Neutrophil (primary cell): Measurements from ENCODE around the gene KCNE4.

Experiments
- H3K27ac ChIP-seq: fragments of 200-600 bp; sonication (generic); 2 replicates; pipeline ENCODE4 v1.5.1; 2016; ENCODE audit warnings: mild to moderate bottlenecking, moderate library complexity
- H3K27me3 ChIP-seq: fragments of 200-600 bp; sonication (generic); 2 replicates; pipeline ENCODE4 v1.6.0; 2016; ENCODE audit warnings: mild to moderate bottlenecking
- H3K36me3 ChIP-seq: fragments of 200-600 bp; sonication (generic); 2 replicates; pipeline ENCODE4 v1.5.1; 2017
- H3K4me1 ChIP-seq, 2 experiments: fragments of 200-600 bp in 1 of 2; sonication (generic) in 1 of 2; 1 replicate in 1 of 2; 2 replicates in 1 of 2; pipeline versions ENCODE4 v1.5.1 to v1.6.1; 2013 to 2016; ENCODE audit warnings: low read depth in 1 of 2, low read length in 1 of 2, mild to moderate bottlenecking in 1 of 2, moderate library complexity in 1 of 2; ENCODE audit not compliant: control insufficient read depth in 1 of 2, insufficient read depth in 1 of 2
- H3K4me3 ChIP-seq, 2 experiments: fragments of 200-600 bp in 1 of 2; sonication (generic) in 1 of 2; 1 replicate in 1 of 2; 2 replicates in 1 of 2; pipeline ENCODE4 v1.5.1; 2013 to 2016; ENCODE audit warnings: low read depth in 1 of 2, low read length in 1 of 2, mild to moderate bottlenecking in 1 of 2, moderate library complexity in 1 of 2
- H3K9me3 ChIP-seq: fragments of 200-600 bp; sonication (generic); 2 replicates; pipeline ENCODE4 v1.5.1; 2016
- CTCF ChIP-seq: fragments of 200-600 bp; sonication (generic); IDR thresholded peaks from 2 replicates; pipeline ENCODE4 v1.5.1; 2016; ENCODE audit warnings: antibody characterized with exemption

Gene KCNE4

DNA sequence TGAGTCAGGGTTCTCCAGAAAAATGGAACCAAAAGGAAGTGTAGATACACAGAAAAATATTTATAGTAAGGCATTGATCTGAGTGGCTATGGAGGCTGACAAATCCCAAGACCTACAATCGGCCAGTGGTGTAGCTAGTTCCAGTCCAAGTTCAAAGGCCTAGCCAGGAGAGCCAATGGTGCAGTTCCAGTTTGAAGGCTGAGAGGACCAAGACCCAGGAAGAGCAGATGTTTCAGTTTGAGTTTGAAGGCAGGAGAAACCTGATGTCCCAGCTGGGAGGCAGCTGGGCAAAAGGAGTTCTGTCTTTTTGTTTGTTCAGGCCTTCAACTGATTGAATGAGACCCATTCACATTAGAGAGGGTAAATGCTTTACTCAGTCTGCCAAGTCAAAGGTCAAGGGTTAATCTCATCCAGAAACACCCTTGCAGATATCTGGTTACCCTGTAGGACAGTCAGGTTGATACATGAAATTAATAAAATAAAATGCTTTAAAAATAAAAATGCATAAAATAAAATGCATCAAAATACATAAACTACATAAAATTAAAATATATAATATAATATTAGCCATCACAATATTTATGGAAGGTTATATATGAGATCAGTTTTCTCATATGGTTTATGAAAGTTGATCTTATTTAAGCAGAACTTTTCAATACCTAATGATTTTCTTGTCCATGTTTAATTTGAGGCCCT lies 38.7 kb downstream of the KCNE4 start:
- no peaks in the 10 kb centered on the region for H3K9me3 ChIP-seq
- no peak overlapping the region for H3K27ac ChIP-seq
- H3K36me3 ChIP-seq = no peaks in the 10 kb centered on the region
- no peaks in the 10 kb centered on the region for H3K27me3 ChIP-seq
- no peak overlapping the region for H3K4me3 ChIP-seq
- no peaks in the 10 kb centered on the region for H3K4me1 ChIP-seq
- no peak for TF ChIP-seq CTCF

GRCh38 chr2:223092667-223093066 lies 40.7 kb downstream of the KCNE4 start:
- Histone ChIP-seq H3K27me3 (no peaks in the 10 kb centered on the region), H3K36me3 (no peaks in the 10 kb centered on the region), H3K4me1 (no peaks in the 10 kb centered on the region), H3K27ac (no peak overlapping the region), H3K9me3 (no peaks in the 10 kb centered on the region), H3K4me3 (no peak overlapping the region)
- no peak for TF ChIP-seq CTCF

DNA sequence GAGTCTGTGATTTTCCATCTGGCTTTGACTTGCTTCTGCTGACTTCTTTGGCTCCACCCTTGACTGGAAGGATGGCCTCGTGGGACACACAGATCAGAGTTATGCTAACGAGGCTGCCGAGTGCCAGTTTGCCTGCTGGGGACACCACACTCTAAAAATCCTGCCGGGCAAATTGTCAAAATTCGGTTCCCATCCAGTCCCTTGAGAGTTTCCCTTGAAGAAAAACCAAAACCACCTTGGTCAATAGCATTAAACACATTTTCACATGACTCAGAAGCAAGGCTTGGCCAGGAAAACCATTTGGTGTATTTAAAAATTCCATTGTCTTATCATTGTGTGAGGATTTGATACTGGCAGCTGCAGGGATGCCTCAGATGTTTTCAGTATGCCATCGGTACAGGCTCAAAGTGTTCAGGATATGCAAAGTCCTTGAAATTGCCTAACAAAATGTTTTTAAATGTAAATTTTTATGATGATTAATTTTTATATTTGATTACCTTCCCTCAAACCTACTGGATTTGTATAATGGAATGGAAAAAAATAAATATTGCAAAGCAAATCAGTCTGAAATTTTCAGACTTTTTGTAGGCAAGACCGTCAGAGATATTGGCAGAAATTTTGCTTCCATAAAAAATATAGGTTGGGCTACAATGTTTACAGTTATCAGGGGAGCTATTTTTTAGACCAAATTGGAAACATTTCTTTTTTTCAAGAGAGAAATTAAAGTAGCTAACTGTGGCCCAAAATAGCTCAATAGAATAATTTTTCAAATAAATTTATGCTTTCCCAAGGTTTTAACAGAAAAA lies 41.6 kb downstream of the KCNE4 start:
- TF ChIP-seq CTCF = no peak
- Histone ChIP-seq H3K36me3 (no peaks in the 10 kb centered on the region), H3K4me3 (no peak overlapping the region), H3K4me1 (no peaks in the 10 kb centered on the region), H3K27me3 (no peaks in the 10 kb centered on the region), H3K9me3 (no peaks in the 10 kb centered on the region), H3K27ac (no peak overlapping the region)

DNA sequence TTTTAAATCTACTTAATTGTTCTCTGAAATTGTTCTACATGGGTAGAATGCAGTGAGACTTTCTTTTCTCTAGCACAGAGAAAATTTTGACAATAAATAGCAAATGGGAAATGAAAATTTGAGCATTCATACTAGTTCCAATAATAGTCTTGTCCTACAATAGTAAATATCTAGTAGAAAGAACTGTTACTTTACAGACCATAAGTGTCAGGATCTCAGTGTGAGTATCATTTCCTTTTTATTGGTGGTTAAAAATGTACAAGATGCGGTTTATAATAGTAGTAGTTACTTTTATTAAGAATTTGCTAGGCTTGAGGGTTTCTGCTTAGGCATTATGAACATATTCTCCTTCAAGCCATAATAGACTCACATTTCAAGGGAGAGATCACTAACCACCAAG lies 43.2 kb downstream of the KCNE4 start:
- Histone ChIP-seq H3K27me3 (no peaks in the 10 kb centered on the region), H3K9me3 (no peaks in the 10 kb centered on the region), H3K36me3 (no peaks in the 10 kb centered on the region), H3K4me3 (no peak overlapping the region), H3K27ac (no peak overlapping the region), H3K4me1 (no peaks in the 10 kb centered on the region)
- TF ChIP-seq CTCF = no peak

GRCh38 chr2:223096235-223096970 lies 44.4 kb downstream of the KCNE4 start:
- H3K36me3 ChIP-seq = no peaks in the 10 kb centered on the region
- no peak overlapping the region for H3K4me3 ChIP-seq
- no peaks in the 10 kb centered on the region for H3K27me3 ChIP-seq
- no peak overlapping the region for H3K27ac ChIP-seq
- peaks cover 0 to 2% of the 10 kb centered on the region in 2 experiments for H3K4me1 ChIP-seq
- no peak for TF ChIP-seq CTCF
- no peaks in the 10 kb centered on the region for H3K9me3 ChIP-seq
